ENCODE results near the gene FBXO8. TPM values are rescaled to one million over a fixed set of nuclear protein-coding genes. Genes with fewer than 3 reads are reported as not detected.

FBXO8 gene
- total RNA-seq, 2 experiments from 2014 or later: 12.6 to 12.7 TPM

GRCh38 chr4:174292473-174292872, 9.0 kb upstream of the FBXO8 start:
- no TSS peak for BruUV-seq (replicated peaks)
- H3K79me2 ChIP-seq (ENCODE audit: insufficient read depth, low read depth, low read length): peaks cover 27% of the 10 kb centered on the region
- H3K9me2 ChIP-seq (ENCODE audit: insufficient read depth, low read length): no peaks in the 10 kb centered on the region

GRCh38 chr4:174286870-174287269, 3.4 kb upstream of the FBXO8 start:
- no peak for DNase-seq (ENCODE audit: low spot score)
- H4K20me1 ChIP-seq (ENCODE audit: insufficient read depth, low read length): no peaks in the 10 kb centered on the region
- no peak overlapping the region for H3K27ac ChIP-seq (ENCODE audit: low read depth, low read length, poor library complexity, severe bottlenecking)
- peaks cover 12% of the 10 kb centered on the region; the same call in 1 of the 2 replicates for H3K9me3 ChIP-seq (ENCODE audit: low read length)
- H3K36me3 ChIP-seq (ENCODE audit: insufficient read depth, low read length): peaks cover 2% of the 10 kb centered on the region
- TF ChIP-seq CTCF (conservative IDR thresholded peaks at IDR 0.05; ENCODE audit: low read length) (no peak), EZH2phosphoT487 (IDR thresholded peaks at IDR 0.05; ENCODE audit: borderline replicate concordance, low read depth, low read length) (no peak)
- POLR2A ChIA-PET: interaction anchor here (1.0 to 1.6 kb wide), 3 partner anchors 15 to 24 kb away, joined by 4 read pairs; no protein-coding TSS in a partner anchor
- no peak overlapping the region for H3K4me3 ChIP-seq (ENCODE audit: low read depth, low read length, poor library complexity, severe bottlenecking)
- H3K79me2 ChIP-seq (ENCODE audit: insufficient read depth, low read depth, low read length): peaks cover 51% of the 10 kb centered on the region
- no TSS peak for BruUV-seq (replicated peaks)
- intact Hi-C loops (cut with micrococcal nuclease; ENCODE audit: unreplicated experiment): loop anchor here (10.0 kb wide), 1 partner anchor 912 kb away; the partner anchor contains the start of gene SAP30
- CTCF ChIA-PET (ENCODE audit: unreplicated experiment): no interaction called here
- no peaks in the 10 kb centered on the region for H3K9me2 ChIP-seq (ENCODE audit: insufficient read depth, low read length)
- H2AFZ ChIP-seq (ENCODE audit: low read length): no peak overlapping the region
- peaks cover 17% of the 10 kb centered on the region for H3K4me1 ChIP-seq (ENCODE audit: insufficient read depth, low read length, poor library complexity, severe bottlenecking)
- no peak overlapping the region for H3K4me2 ChIP-seq (ENCODE audit: low read length)

More at GRCh38 chr4:174292473-174292872, 9.0 kb upstream of the FBXO8 start:
- intact Hi-C loops (cut with micrococcal nuclease; ENCODE audit: unreplicated experiment): no loop called here
- ChIA-PET CTCF (ENCODE audit: unreplicated experiment) (no interaction called here), POLR2A (interaction anchor here (1.0 kb wide), 1 partner anchor 9 kb away, joined by 3 read pairs; the partner anchor contains the start of genes CEP44 and FBXO8)
- TF ChIP-seq EZH2phosphoT487 (IDR thresholded peaks at IDR 0.05; ENCODE audit: borderline replicate concordance, low read depth, low read length) (no peak), CTCF (conservative IDR thresholded peaks at IDR 0.05; ENCODE audit: low read length) (no peak)
- no peak overlapping the region for H2AFZ ChIP-seq (ENCODE audit: low read length)
- peaks cover 22% of the 10 kb centered on the region for H3K36me3 ChIP-seq (ENCODE audit: insufficient read depth, low read length)
- H3K4me1 ChIP-seq (ENCODE audit: insufficient read depth, low read length, poor library complexity, severe bottlenecking): no peaks in the 10 kb centered on the region
- H4K20me1 ChIP-seq (ENCODE audit: insufficient read depth, low read length): no peaks in the 10 kb centered on the region
- H3K4me2 ChIP-seq (ENCODE audit: low read length): no peak overlapping the region
- H3K27ac ChIP-seq (ENCODE audit: low read depth, low read length, poor library complexity, severe bottlenecking): no peak overlapping the region
- no peak overlapping the region for H3K4me3 ChIP-seq (ENCODE audit: low read depth, low read length, poor library complexity, severe bottlenecking)
- peaks cover 35% of the 10 kb centered on the region; the same call in 1 of the 2 replicates for H3K9me3 ChIP-seq (ENCODE audit: low read length)
- peak; percentile 23 for DNase-seq (ENCODE audit: low spot score)

- H3K36me3 ChIP-seq (ENCODE audit: insufficient read depth, low read length): no peaks in the 10 kb centered on the region
- no peak for DNase-seq (ENCODE audit: low spot score)
- H3K79me2 ChIP-seq (ENCODE audit: insufficient read depth, low read depth, low read length): peaks cover 46% of the 10 kb centered on the region
- POLR2A ChIA-PET: interaction anchor here (1.2 to 3.1 kb wide), 5 partner anchors 8 to 1014 kb away, joined by 3 to 16 read pairs (median 4); no protein-coding TSS in a partner anchor
- H4K20me1 ChIP-seq (ENCODE audit: insufficient read depth, low read length): no peaks in the 10 kb centered on the region
- H3K4me2 ChIP-seq (ENCODE audit: low read length): peak overlapping the region; percentile 83
- peaks cover 5% of the 10 kb centered on the region; the same call in 1 of the 2 replicates for H3K9me3 ChIP-seq (ENCODE audit: low read length)
- H3K9me2 ChIP-seq (ENCODE audit: insufficient read depth, low read length): no peaks in the 10 kb centered on the region
- H3K4me1 ChIP-seq (ENCODE audit: insufficient read depth, low read length, poor library complexity, severe bottlenecking): peaks cover 19% of the 10 kb centered on the region
- peak overlapping the region; percentile 88 for H3K27ac ChIP-seq (ENCODE audit: low read depth, low read length, poor library complexity, severe bottlenecking)
- CTCF ChIA-PET (ENCODE audit: unreplicated experiment): no interaction called here
- intact Hi-C loops (cut with micrococcal nuclease; ENCODE audit: unreplicated experiment): loop anchor here (10.0 kb wide), 1 partner anchor 910 kb away; the partner anchor contains the start of gene SAP30
- TF ChIP-seq CTCF (conservative IDR thresholded peaks at IDR 0.05; ENCODE audit: low read length) (no peak), EZH2phosphoT487 (IDR thresholded peaks at IDR 0.05; ENCODE audit: borderline replicate concordance, low read depth, low read length) (no peak)
- peak overlapping the region; percentile 89 for H3K4me3 ChIP-seq (ENCODE audit: low read depth, low read length, poor library complexity, severe bottlenecking)
- BruUV-seq (replicated peaks): no TSS peak
- H2AFZ ChIP-seq (ENCODE audit: low read length): peak overlapping the region; percentile 96
Observed at GRCh38 chr4:174284487-174284886, 1.0 kb upstream of the FBXO8 start.

Measured in OCI-LY7 (cell line).